ENCODE data around the gene CCL19.

DNA sequence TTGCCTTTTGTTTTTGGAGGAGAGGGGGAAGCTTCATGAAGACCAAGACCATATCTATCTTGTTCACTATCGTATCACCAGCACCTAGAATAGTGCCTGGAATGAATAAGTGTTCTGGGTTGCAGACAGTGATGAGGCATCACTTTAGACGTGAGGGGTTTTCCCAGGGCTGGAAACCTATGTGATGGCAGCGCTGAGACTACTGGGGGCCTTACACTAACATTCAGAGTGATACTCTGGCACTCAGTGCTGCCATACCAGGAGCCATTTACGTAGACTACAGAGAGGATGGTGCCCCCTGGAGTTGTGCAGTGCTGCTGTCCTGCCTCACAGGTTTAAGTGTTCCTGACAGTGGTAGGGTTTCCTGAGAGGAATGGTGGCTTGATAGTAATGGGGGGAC is 6.9 kb downstream of the CCL19 start:
- TF ChIP-seq, protein P1, sequence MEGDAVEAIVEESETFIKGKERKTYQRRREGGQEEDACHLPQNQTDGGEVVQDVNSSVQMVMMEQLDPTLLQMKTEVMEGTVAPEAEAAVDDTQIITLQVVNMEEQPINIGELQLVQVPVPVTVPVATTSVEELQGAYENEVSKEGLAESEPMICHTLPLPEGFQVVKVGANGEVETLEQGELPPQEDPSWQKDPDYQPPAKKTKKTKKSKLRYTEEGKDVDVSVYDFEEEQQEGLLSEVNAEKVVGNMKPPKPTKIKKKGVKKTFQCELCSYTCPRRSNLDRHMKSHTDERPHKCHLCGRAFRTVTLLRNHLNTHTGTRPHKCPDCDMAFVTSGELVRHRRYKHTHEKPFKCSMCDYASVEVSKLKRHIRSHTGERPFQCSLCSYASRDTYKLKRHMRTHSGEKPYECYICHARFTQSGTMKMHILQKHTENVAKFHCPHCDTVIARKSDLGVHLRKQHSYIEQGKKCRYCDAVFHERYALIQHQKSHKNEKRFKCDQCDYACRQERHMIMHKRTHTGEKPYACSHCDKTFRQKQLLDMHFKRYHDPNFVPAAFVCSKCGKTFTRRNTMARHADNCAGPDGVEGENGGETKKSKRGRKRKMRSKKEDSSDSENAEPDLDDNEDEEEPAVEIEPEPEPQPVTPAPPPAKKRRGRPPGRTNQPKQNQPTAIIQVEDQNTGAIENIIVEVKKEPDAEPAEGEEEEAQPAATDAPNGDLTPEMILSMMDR (IDR thresholded peaks at IDR 0.05; ENCODE audit: low read depth, low read length) = peak; percentile 36
- no peak for TF ChIP-seq EZH2phosphoT487 (IDR thresholded peaks at IDR 0.05; ENCODE audit: low read depth)
